ENCODE results near the gene HMGXB3.

GRCh38 chr5:150077060-150077459, 76.5 kb downstream of the HMGXB3 start:
- TF ChIP-seq CTCF (IDR thresholded peaks at IDR 0.05): no peak
- no peak for TF ChIP-seq POLR2A (IDR thresholded peaks at IDR 0.05)

All from body of pancreas (tissue), 4 donors.